Measurements from ENCODE around the gene RBM42. TPM values are rescaled to one million over a fixed set of nuclear protein-coding genes. Genes with fewer than 3 reads are reported as not detected.

The RBM42 gene
- 151 TPM for polyA plus RNA-seq (2012; ENCODE audit: insufficient read length, low read depth)

- no peak for TF ChIP-seq FOXP2 (optimal IDR thresholded peaks at IDR 0.05; ENCODE audit: borderline replicate concordance, extremely low read depth, extremely low read length, insufficient read depth)
- TF ChIP-seq TAF1 (IDR thresholded peaks at IDR 0.05; ENCODE audit: borderline replicate concordance, insufficient read depth, low read length): peak; percentile 54; the same call in 1 of the 2 replicates
- peak; percentile 58; the same call in 1 of the 2 replicates for TF ChIP-seq SIN3A (IDR thresholded peaks at IDR 0.05; ENCODE audit: borderline replicate concordance, insufficient read depth, low read length)
- TF ChIP-seq REST (IDR thresholded peaks at IDR 0.05; ENCODE audit: insufficient read depth in 1 of 2, low read depth in 2 of 2, low read length in 2 of 2): no peak; a peak in 1 of 4 replicates
- peak; percentile 66 for TF ChIP-seq POLR2AphosphoS5 (IDR thresholded peaks at IDR 0.05; ENCODE audit: low read depth, low read length)
Observed at GRCh38 chr19:35628565-35629331, at the start of gene RBM42. RBM42 (plus strand) TSS chr19:35629036; CDS start chr19:35629154, 118 bp downstream.

- no peak for TF ChIP-seq FOXP2 (optimal IDR thresholded peaks at IDR 0.05; ENCODE audit: borderline replicate concordance, extremely low read depth, extremely low read length, insufficient read depth)
- no peak for TF ChIP-seq POLR2AphosphoS5 (IDR thresholded peaks at IDR 0.05; ENCODE audit: low read depth, low read length)
- no peak for TF ChIP-seq SIN3A (IDR thresholded peaks at IDR 0.05; ENCODE audit: borderline replicate concordance, insufficient read depth, low read length)
- no peak for TF ChIP-seq TAF1 (IDR thresholded peaks at IDR 0.05; ENCODE audit: borderline replicate concordance, insufficient read depth, low read length)
- TF ChIP-seq REST (IDR thresholded peaks at IDR 0.05; ENCODE audit: insufficient read depth in 1 of 2, low read depth in 2 of 2, low read length in 2 of 2): no peak
Observed at GRCh38 chr19:35582760-35583159, 46.1 kb upstream of the RBM42 start.

- no peak for TF ChIP-seq SIN3A (IDR thresholded peaks at IDR 0.05; ENCODE audit: borderline replicate concordance, insufficient read depth, low read length)
- TF ChIP-seq REST (IDR thresholded peaks at IDR 0.05; ENCODE audit: insufficient read depth in 1 of 2, low read depth in 2 of 2, low read length in 2 of 2): no peak
- TF ChIP-seq FOXP2 (optimal IDR thresholded peaks at IDR 0.05; ENCODE audit: borderline replicate concordance, extremely low read depth, extremely low read length, insufficient read depth): no peak
- TF ChIP-seq TAF1 (IDR thresholded peaks at IDR 0.05; ENCODE audit: borderline replicate concordance, insufficient read depth, low read length): no peak
- no peak for TF ChIP-seq POLR2AphosphoS5 (IDR thresholded peaks at IDR 0.05; ENCODE audit: low read depth, low read length)
Observed at GRCh38 chr19:35585848-35586247, 43.0 kb upstream of the RBM42 start, which contains the start of gene PMIS2. PMIS2 (plus strand) TSS chr19:35586173; CDS start chr19:35586260, 87 bp downstream.

GRCh38 chr19:35587321-35587720 is 41.5 kb upstream of the RBM42 start:
- no peak for TF ChIP-seq REST (IDR thresholded peaks at IDR 0.05; ENCODE audit: insufficient read depth in 1 of 2, low read depth in 2 of 2, low read length in 2 of 2)
- no peak for TF ChIP-seq SIN3A (IDR thresholded peaks at IDR 0.05; ENCODE audit: borderline replicate concordance, insufficient read depth, low read length)
